ENCODE measurements around the gene MOB3A.
A peak's percentile ranks its signal among the peaks of the same experiment; 100 is the strongest.
"Not testable (repeated sequence)": the region's sequence is repeated elsewhere in the genome, so short reads cannot be mapped to it uniquely, and the experiment has no call there.

MOB3A gene

GRCh38 chr19:2108251-2109016 is 12.3 kb upstream of the MOB3A start:
- no peak for DNase-seq

GRCh38 chr19:2103045-2103707 is 7.0 kb upstream of the MOB3A start:
- no peak for DNase-seq

DNA sequence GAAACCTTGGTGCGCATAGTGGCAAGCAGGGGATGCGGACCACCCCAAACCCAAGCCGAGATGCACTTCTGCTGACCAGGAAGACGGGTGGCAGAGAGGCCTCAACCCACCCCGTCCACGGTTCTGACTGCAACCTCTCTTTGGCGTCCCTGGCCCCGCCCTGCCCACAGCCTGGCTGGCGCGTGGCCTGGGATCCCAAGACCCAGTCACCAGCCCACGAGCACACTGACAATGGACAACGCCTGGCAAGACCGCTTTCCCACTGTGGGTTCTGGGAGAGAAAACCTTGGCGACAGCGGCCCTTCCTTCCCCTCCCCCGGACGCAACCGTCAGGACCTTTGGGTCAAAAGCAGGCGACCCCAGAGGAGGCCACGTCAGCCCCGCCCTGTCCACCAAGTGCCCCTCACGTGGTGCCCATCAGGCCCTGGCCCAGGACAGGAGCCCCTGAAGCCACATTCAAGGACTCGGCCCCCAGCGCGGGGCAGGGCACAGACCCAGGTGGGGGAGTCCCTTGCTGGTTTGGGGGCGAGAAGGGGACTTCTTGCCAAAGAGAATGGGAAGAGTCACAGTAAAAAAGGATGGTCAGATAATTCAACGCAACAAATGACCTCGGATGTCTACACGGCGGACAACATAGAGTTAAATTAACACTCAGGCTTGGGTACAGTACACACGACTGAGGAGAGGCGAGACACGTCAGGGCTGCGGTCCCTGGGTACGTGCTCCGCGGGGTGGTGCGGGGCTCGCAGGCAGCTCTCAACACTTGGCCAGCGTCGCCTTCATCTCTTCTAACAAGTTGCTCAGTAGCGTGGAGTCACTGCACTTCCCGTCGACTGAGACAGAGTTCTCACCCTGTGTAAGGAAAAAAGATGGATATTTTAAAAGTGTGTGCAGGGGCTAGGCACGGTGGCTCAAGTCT is 5.5 kb upstream of the MOB3A start:
- DNase-seq, result no peak

- DNase-seq, result no peak
Measured at GRCh38 chr19:2100719-2101061, 4.6 kb upstream of the MOB3A start.

DNA sequence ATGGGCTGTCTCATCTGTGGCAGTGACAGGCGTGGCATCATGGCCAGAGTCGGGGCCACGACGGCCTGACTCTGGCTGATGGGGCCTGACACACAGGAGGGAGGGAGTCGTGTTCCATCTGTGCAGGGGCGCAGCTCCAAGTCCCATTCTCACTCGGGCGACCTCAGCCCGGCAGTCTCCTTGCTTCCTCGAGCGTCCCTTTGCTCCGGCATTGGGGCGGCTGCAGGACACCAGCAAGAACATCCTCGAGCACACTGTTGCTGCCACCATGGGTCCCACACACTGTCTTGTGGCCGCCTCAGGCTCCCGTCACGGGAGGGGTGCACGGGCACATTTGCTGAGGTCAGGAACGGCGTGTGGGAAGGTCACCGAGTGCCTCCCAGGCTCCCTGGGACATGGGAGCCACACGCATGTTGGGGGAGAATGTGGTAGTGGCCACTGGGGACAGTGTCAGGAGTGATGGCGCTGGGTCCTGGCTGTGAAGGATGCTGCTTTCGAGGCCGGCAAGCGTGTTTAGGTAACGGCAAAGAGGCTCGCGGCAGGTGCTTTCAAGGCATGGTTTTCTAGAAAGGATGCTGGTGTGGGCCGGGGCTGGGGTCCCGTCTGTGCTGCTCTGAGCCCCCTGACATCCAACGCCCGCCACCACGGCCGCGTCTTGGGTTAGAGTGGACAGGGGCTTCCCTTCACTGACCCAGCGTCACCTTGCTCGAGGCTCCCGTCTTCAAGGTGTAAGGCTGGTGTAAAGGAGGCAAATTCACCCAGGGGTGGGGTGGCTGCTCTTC is 4.0 kb upstream of the MOB3A start:
- no peak for DNase-seq

GRCh38 chr19:2099054-2099501 is 3.0 kb upstream of the MOB3A start:
- DNase-seq, result no peak

DNA sequence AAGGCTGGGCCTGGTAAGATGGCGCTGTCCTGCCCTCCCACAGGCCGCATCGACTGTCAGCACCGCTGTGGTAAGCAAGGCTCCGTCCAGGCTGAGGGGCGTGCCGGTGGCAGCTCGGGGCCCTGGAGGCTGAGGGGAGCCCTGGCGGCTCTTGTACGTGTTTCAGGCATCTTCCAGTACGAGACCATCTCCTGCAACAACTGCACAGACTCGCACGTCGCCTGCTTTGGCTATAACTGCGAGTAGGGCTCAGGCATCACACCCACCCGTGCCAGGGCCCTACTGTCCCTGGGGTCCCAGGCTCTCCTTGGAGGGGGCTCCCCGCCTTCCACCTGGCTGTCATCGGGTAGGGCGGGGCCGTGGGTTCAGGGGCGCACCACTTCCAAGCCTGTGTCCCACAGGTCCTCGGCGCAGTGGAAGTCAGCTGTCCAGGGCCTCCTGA is 1.8 kb upstream of the MOB3A start:
- DNase-seq, result no peak

GRCh38 chr19:2097203-2097885 is 1.2 kb upstream of the MOB3A start:
- no peak for DNase-seq

DNA sequence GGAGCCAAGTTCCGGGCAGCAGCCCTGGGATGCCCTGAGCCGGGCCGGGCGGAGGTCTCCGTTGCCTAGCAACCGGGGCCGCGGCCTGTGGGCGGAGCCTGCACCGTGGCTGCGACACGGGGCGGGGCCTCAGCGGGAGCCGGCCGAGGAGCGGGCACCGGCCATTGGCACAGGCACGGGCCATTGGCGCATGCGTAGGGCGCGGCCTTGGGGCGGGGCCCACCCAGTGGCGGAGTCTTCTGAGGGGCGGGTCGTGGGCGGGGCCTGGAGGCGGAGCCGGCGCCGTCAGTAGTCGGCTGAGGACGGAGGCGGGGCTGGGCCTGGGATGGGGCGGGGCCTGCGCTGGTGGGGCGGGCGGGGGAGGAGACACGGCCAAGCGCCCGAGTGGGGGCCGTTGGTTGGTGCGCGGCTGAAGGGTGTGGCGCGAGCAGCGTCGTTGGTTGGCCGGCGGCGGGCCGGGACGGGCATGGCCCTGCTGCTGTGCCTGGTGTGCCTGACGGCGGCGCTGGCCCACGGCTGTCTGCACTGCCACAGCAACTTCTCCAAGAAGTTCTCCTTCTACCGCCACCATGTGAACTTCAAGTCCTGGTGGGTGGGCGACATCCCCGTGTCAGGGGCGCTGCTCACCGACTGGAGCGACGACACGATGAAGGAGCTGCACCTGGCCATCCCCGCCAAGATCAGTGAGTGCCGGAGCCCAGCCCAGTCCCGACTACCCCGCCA is 515 bp upstream of the MOB3A start, which contains the start of gene IZUMO4:
Gene IZUMO4, plus strand, starts transcription at position 436 of the 723 bp plus-strand sequence. Its CDS starts 31 bp downstream, at position 467.
- peak; percentile 91 for DNase-seq

DNA sequence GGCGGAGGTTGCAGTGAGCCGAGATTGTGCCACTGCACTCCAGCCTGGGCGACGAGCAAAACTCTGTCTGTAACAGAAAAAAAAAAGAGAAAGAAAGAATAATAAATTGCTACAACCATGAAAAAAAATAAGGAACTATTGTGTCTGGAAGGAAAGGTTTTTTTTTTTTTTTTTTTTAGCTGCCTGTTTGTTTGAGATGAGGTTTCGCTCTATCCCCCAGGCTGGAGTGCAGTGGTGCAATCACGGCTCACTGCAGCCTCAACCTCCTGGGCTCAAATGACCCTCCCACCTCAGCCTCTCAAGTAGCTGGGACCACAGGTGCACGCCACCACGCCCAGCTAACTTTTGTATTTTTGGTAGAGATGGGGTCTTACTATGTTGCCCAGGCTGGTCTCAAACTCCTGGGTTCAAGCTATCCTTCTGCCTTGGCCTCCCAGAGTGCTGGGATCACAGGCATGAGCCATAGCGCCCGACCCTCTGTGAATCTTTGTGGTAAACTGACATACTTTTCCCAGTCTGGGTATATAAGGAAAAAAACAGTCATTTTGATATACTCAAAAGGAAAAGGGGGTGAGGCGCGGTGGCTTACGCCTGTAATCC is 4.1 kb downstream of the MOB3A start:
- not testable (repeated sequence) for DNase-seq

DNA sequence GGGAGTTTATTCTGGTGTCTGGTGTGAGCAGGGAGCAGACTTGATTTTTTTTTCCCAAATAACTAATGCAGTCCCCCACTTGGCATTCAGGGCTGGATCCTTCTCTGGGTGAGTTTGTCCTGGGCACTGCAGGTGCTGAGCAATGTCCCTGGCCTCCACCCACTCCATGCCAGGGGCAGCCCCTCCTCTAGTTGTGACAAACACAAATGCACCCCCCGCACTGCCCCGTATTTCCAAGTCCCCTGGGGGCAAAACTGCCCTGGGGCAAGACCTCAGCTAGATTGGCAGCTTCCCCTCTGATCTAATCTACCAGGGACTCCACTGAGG is 6.4 kb downstream of the MOB3A start:
- DNase-seq, result no peak

- DNase-seq, result no peak
Measured at GRCh38 chr19:2089001-2089711, 7.0 kb downstream of the MOB3A start.

DNA sequence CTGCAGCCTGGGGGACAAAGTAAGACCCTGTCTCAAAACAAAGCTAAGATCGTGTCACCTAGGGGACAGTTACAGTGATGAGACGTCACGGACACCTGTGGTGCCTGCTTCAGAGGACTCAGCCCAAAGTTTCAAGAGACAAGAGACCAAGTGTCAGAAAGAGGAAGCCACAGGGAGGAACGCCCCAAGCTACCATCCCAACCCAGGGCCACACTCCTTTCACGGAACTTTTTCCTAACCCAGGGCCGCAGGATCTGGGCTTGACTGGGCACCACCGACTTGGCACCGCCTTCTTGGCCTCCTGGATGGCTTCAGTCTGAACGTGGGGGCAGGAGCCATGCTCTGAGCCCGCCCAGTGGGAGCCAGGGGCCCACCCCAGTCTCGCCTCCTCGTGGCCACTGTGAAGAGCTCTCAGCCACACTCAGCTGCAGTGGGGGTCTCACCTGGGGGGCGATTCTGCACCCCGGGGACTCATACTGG is 8.5 kb downstream of the MOB3A start:
- DNase-seq, result no peak

DNA sequence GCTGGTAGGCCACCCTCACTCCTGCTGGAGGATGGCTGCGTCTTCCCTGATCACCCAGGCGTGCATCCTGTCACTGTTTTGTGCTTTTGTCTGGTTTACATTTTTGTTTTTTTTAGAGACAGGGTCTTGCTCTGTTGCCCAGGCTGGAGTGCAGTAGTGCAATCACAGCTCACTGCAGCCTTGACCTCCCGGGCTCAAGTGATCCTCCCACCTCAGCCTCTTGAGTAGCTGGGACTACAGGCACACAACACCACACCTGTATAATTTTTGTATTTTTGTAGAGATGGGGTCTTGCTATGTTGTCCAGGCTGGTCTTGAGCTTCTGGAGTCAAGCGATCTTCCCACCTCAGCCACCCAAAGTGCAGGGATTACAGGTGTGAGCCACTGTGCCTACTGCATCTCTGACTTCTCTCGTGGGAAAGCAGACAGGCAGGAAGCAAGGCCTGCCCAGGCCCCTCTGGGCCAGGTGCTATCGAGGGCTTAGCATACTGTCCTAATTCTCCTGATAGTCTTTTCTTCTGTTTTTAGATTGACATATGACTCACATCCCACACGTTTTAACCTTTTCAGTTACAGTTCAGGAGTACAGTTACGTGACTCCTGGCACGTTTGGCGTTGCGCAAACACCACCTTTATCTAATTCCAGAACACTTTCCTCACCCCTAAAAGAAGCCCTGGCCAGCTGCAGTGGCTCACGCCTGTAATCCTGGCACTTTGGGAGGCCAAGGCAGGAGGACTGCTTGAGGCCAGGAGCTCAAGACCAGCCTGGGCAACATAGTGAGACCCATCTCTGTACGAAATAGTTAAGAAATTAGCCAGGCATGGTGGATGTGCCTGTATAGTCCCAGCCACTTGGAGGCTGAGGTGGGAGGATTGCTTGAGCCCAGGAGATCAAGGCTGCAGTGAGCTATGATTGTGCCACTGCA is 9.2 kb downstream of the MOB3A start:
- DNase-seq, result not testable (repeated sequence)

DNA sequence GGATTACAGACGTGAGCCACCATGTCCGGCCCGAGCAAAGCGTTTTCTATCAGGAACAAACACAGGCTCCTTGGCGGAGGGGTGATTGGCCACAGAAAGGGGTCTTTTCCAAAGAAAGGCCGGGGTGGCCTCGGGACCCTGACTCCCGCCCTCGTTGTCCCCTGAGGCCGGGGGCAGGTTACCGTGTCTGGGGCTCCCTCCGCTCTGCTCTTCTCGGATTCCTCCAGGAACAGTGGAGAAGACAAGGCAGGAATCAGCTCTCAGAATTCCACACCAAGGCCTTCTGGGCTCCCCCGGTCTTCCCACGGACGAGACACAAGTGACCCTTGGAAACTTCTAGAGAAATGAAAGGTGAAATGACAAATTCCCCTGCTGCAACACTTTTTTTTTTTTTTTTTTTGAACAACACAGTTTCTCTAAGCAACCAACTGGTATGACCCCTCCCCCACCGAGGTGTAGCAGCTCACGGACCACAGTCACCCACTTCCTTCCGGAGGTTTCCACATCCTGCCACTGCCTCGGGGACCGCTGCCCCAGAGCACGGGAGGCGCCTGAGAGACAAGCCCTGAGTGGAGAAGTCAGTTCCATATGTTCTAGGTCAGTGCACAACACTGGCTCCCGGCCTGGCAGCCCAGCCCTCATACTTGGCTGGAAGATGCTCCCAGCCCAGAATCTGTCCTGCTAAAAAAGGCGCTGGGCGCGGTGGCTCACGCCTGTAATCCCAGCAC is 11.0 kb downstream of the MOB3A start:
- DNase-seq, result no peak

- DNase-seq, result no peak
Measured at GRCh38 chr19:2083174-2083854, 12.8 kb downstream of the MOB3A start.
